HG03521 (cell line): ENCODE results near the gene TUBB4A.

Experiments
- ATAC-seq: cut with Tn5 transposase; IDR thresholded peaks from one replicate; pipeline ENCODE4 v1.9.1; 2021; ENCODE audit warnings: mild to moderate bottlenecking, moderate library complexity; ENCODE audit not compliant: unreplicated experiment

The TUBB4A gene

GRCh38 chr19:6472713-6473112 lies 29.4 kb downstream of the TUBB4A start:
- ATAC-seq = no peak

- no peak for ATAC-seq
These were observed 31.0 kb downstream of the TUBB4A start for GRCh38 chr19:6471076-6471475.

GRCh38 chr19:6470173-6470572 lies 31.9 kb downstream of the TUBB4A start:
- no peak for ATAC-seq

GRCh38 chr19:6467384-6467783 lies 34.7 kb downstream of the TUBB4A start:
- no peak for ATAC-seq

GRCh38 chr19:6466526-6467248 lies 35.4 kb downstream of the TUBB4A start:
- ATAC-seq = no peak

- no peak for ATAC-seq
These were observed 36.4 kb downstream of the TUBB4A start for GRCh38 chr19:6465663-6466062.

GRCh38 chr19:6465006-6465405 lies 37.1 kb downstream of the TUBB4A start:
- no peak for ATAC-seq

GRCh38 chr19:6464070-6464873 lies 37.8 kb downstream of the TUBB4A start, which contains the start of gene CRB3:
Gene CRB3 (plus strand): TSS chr19:6464271. CDS start chr19:6464702, 431 bp downstream.
- no peak for ATAC-seq

- peak; percentile 67 for ATAC-seq
These were observed 41.8 kb downstream of the TUBB4A start for GRCh38 chr19:6460099-6460884.

- ATAC-seq = peak; percentile 24
These were observed 42.6 kb downstream of the TUBB4A start, which contains the start of gene SLC25A23 for GRCh38 chr19:6459262-6460098. Gene SLC25A23 (minus strand): TSS chr19:6459792. CDS start chr19:6459628, 164 bp downstream.

GRCh38 chr19:6458695-6459261 lies 43.3 kb downstream of the TUBB4A start:
- no peak for ATAC-seq

- ATAC-seq = no peak
These were observed 44.0 kb downstream of the TUBB4A start for GRCh38 chr19:6457958-6458694.

- no peak for ATAC-seq
These were observed 46.2 kb downstream of the TUBB4A start for GRCh38 chr19:6455924-6456323.

- no peak for ATAC-seq
These were observed 48.1 kb downstream of the TUBB4A start for GRCh38 chr19:6453951-6454565.

- ATAC-seq = no peak
These were observed 49.2 kb downstream of the TUBB4A start for GRCh38 chr19:6452899-6453298.

- ATAC-seq = no peak
These were observed 49.9 kb downstream of the TUBB4A start for GRCh38 chr19:6452223-6452614.

GRCh38 chr19:6451583-6452222 lies 50.4 kb downstream of the TUBB4A start:
- no peak for ATAC-seq

GRCh38 chr19:6450166-6450565 lies 51.9 kb downstream of the TUBB4A start:
- ATAC-seq = no peak
